H1 (cell line): ENCODE results near the gene HDC. TPM values are rescaled to one million over a fixed set of nuclear protein-coding genes. Genes with fewer than 3 reads are reported as not detected.

Experiments used
- CTCF ChIA-PET: fragments of 300-600 bp; sonication (Branson Sonifier 250); formaldehyde crosslinking; loops from one replicate; lab custom pipeline; 2021; ENCODE audit not compliant: partially characterized antibody; lab: Charles Lee
- POLR2A ChIA-PET: fragments of 300-600 bp; sonication (Branson Sonifier 250); formaldehyde crosslinking; loops from one replicate; lab custom pipeline; 2021; ENCODE audit warnings: inconsistent platforms; ENCODE audit not compliant: partially characterized antibody; lab: Charles Lee
- DNase-seq, 2 experiments: peaks; one replicate each; pipeline versions ENCODE4 v3.0.0 to v3.0.0-alpha.2; 2010 to 2022; ENCODE audit warnings: low spot score in 2 of 2, low read depth in 1 of 2, mixed read lengths in 1 of 2
- FAIRE-seq: peaks from 2 replicates; lab custom pipeline; 2011; peaks lifted over from hg19 to GRCh38; lab: Jason Lieb, UNC
- H2AFZ ChIP-seq: 2 replicates; pipeline ENCODE4 v1.8.1; 2012; ENCODE audit warnings: low read length, inconsistent platforms
- H2AK5ac ChIP-seq: 2 replicates; pipeline ENCODE4 v1.6.1; 2013; ENCODE audit warnings: low read depth, low read length
- H2BK120ac ChIP-seq: replicated peaks from 2 replicates; pipeline ENCODE3; 2013; ENCODE audit warnings: low read depth, low read length, inconsistent platforms
- H2BK12ac ChIP-seq: 2 replicates; pipeline ENCODE4 v1.6.1; 2013; ENCODE audit warnings: low read depth, low read length
- H2BK15ac ChIP-seq: 2 replicates; pipeline ENCODE4 v1.6.1; 2013; ENCODE audit warnings: low read length
- H2BK20ac ChIP-seq: 2 replicates; pipeline ENCODE4 v1.6.1; 2013; ENCODE audit warnings: low read length
- H2BK5ac ChIP-seq: 2 replicates; pipeline ENCODE4 v1.6.1; 2013; ENCODE audit warnings: low read depth, low read length
- H3K14ac ChIP-seq: 2 replicates; pipeline ENCODE4 v1.6.1; 2013; ENCODE audit warnings: inconsistent platforms; ENCODE audit not compliant: insufficient read length
- H3K18ac ChIP-seq: 2 replicates; pipeline ENCODE4 v1.6.1; 2013; ENCODE audit warnings: low read length; ENCODE audit errors: extremely low read depth
- H3K23ac ChIP-seq: 2 replicates; pipeline ENCODE4 v1.6.1; 2013; ENCODE audit warnings: inconsistent platforms; ENCODE audit not compliant: insufficient read length
- H3K23me2 ChIP-seq: 2 replicates; pipeline ENCODE4 v1.6.1; 2013; ENCODE audit warnings: low read depth, low read length
- H3K27ac ChIP-seq: 2 replicates; pipeline ENCODE4 v1.6.1; 2011; ENCODE audit warnings: low read depth, low read length, inconsistent platforms
- H3K27me3 ChIP-seq, 4 experiments: replicated peaks in 1 of 4; 1 replicate in 1 of 4; 2 replicates in 3 of 4; pipeline versions ENCODE4 v1.6.1 to v1.8.1; 2011 to 2013; ENCODE audit warnings: low read length in 3 of 4, mild to moderate bottlenecking in 3 of 4, inconsistent platforms in 2 of 4, mixed read lengths in 2 of 4, moderate library complexity in 1 of 4; ENCODE audit not compliant: control insufficient read depth in 3 of 4, insufficient read depth in 3 of 4; ENCODE audit errors: extremely low read depth in 1 of 4
- H3K36me3 ChIP-seq, 4 experiments: 2 replicates each; pipeline versions ENCODE4 v1.6.1 to v1.8.1; 2011 to 2013; ENCODE audit warnings: mild to moderate bottlenecking in 4 of 4, low read length in 3 of 4, moderate library complexity in 2 of 4, control low read depth in 1 of 4, inconsistent platforms in 1 of 4; ENCODE audit not compliant: insufficient read depth in 4 of 4, control insufficient read depth in 2 of 4
- H3K4ac ChIP-seq: replicated peaks from 2 replicates; pipeline ENCODE3; 2013; ENCODE audit warnings: low read length, low read depth, mixed read lengths, inconsistent platforms; ENCODE audit not compliant: insufficient read length
- H3K4me1 ChIP-seq, 4 experiments: replicated peaks in 1 of 4; 1 replicate in 1 of 4; 2 replicates in 3 of 4; pipeline versions ENCODE4 v1.6.1 to v1.8.1; 2011 to 2013; ENCODE audit warnings: low read length in 3 of 4, inconsistent platforms in 2 of 4, mixed read lengths in 1 of 4; ENCODE audit not compliant: insufficient read depth in 4 of 4, control insufficient read depth in 3 of 4
- H3K4me2 ChIP-seq, 2 experiments: 2 replicates each; pipeline versions ENCODE4 v1.6.1 to v1.8.1; 2011 to 2013; ENCODE audit warnings: low read depth in 2 of 2, low read length in 2 of 2, control low read depth in 1 of 2, inconsistent platforms in 1 of 2, mild to moderate bottlenecking in 1 of 2; ENCODE audit not compliant: insufficient read depth in 1 of 2
- H3K4me3 ChIP-seq, 4 experiments: fragments of 200-600, 300-600 bp in 1 of 4; sonication (generic), shearing (Covaris generic), sonication (Bioruptor Twin) in 1 of 4; 2 replicates each; pipeline versions ENCODE4 v1.5.1 to v1.8.1; 2011 to 2016; ENCODE audit warnings: low read length in 4 of 4, low read depth in 3 of 4, control low read depth in 2 of 4, inconsistent platforms in 2 of 4, mild to moderate bottlenecking in 2 of 4, mixed read lengths in 1 of 4, moderate library complexity in 1 of 4; ENCODE audit not compliant: insufficient read depth in 2 of 4; ENCODE audit errors: extremely low read depth in 1 of 4
- H3K56ac ChIP-seq: replicated peaks from 2 replicates; pipeline ENCODE3; 2013; ENCODE audit warnings: low read depth, mild to moderate bottlenecking, mixed read lengths, low read length, inconsistent platforms; ENCODE audit not compliant: insufficient read length
- H3K79me1 ChIP-seq: 2 replicates; pipeline ENCODE4 v1.6.1; 2013; ENCODE audit warnings: low read depth, low read length, control low read depth
- H3K79me2 ChIP-seq, 2 experiments: 2 replicates each; pipeline versions ENCODE4 v1.6.1 to v1.8.1; 2012 to 2013; ENCODE audit warnings: low read length in 2 of 2, mild to moderate bottlenecking in 2 of 2, inconsistent platforms in 1 of 2; ENCODE audit not compliant: insufficient read depth in 2 of 2, control insufficient read depth in 1 of 2
- H3K9ac ChIP-seq, 4 experiments: replicated peaks in 1 of 4; 1 replicate in 1 of 4; 2 replicates in 3 of 4; pipeline versions ENCODE4 v1.6.1 to v1.8.1; 2011 to 2013; ENCODE audit warnings: low read depth in 3 of 4, low read length in 3 of 4, control low read depth in 2 of 4, mild to moderate bottlenecking in 2 of 4, moderate library complexity in 2 of 4, inconsistent platforms in 1 of 4; ENCODE audit errors: extremely low read depth in 1 of 4
- H3K9me3 ChIP-seq, 2 experiments: 2 replicates each; pipeline versions ENCODE4 v1.6.1 to v1.8.1; 2012 to 2013; ENCODE audit warnings: mild to moderate bottlenecking in 2 of 2, moderate library complexity in 2 of 2, control low read depth in 1 of 2, inconsistent platforms in 1 of 2, low read depth in 1 of 2, low read length in 1 of 2, mixed read lengths in 1 of 2; ENCODE audit not compliant: insufficient read depth in 2 of 2
- H4K20me1 ChIP-seq, 2 experiments: replicated peaks in 1 of 2; 2 replicates each; pipeline versions ENCODE3 to v1.8.1; 2011 to 2013; ENCODE audit warnings: inconsistent platforms in 2 of 2, low read length in 2 of 2, mild to moderate bottlenecking in 1 of 2; ENCODE audit not compliant: insufficient read depth in 2 of 2, control insufficient read depth in 1 of 2
- H4K5ac ChIP-seq: 2 replicates; pipeline ENCODE4 v1.6.1; 2013; ENCODE audit warnings: low read length, low read depth, mixed read lengths, inconsistent platforms; ENCODE audit not compliant: insufficient read length
- H4K8ac ChIP-seq: 2 replicates; pipeline ENCODE4 v1.8.0; 2013; ENCODE audit warnings: mild to moderate bottlenecking, moderate library complexity, low read length, inconsistent platforms; ENCODE audit not compliant: insufficient read depth; ENCODE audit errors: extremely low read depth
- H4K91ac ChIP-seq: replicated peaks from 2 replicates; pipeline ENCODE3; 2013; ENCODE audit warnings: low read length, mixed read lengths, inconsistent platforms; ENCODE audit not compliant: insufficient read length
- ASH2L ChIP-seq: fragments of 200-600, 300-600 bp; sonication (generic); IDR thresholded peaks from one replicate; pipeline ENCODE4 v1.7.1; 2017; ENCODE audit warnings: low read length
- EP300 ChIP-seq, 2 experiments: IDR thresholded peaks; 1 replicate in 1 of 2; 2 replicates in 1 of 2; pipeline ENCODE4 v1.6.1; 2011 to 2012; ENCODE audit warnings: low read depth in 2 of 2, low read length in 2 of 2, mild to moderate bottlenecking in 2 of 2, borderline replicate concordance in 1 of 2, inconsistent platforms in 1 of 2, moderate library complexity in 1 of 2
- HDAC2 ChIP-seq, 2 experiments: fragments of 300-600 bp in 1 of 2; sonication (generic) in 1 of 2; IDR thresholded peaks; 2 replicates each; pipeline ENCODE4 v1.6.1; 2011 to 2012; ENCODE audit warnings: low read depth in 2 of 2, low read length in 2 of 2, mild to moderate bottlenecking in 2 of 2, moderate library complexity in 2 of 2, borderline replicate concordance in 1 of 2, inconsistent platforms in 1 of 2
- JUN ChIP-seq: IDR thresholded peaks from 2 replicates; pipeline ENCODE4 v1.6.1; 2011; ENCODE audit warnings: low read depth, mild to moderate bottlenecking, improper control_type of control experiment, low read length
- KDM5A ChIP-seq: fragments of 200-600 bp; IDR thresholded peaks from 2 replicates; pipeline ENCODE4 v1.7.1; 2012; ENCODE audit warnings: mild to moderate bottlenecking, low read length, inconsistent platforms, mixed read lengths
- POLR2AphosphoS5 ChIP-seq: IDR thresholded peaks from 2 replicates; pipeline ENCODE4 v1.6.1; 2011; ENCODE audit warnings: low read depth, low read length
- RNF2 ChIP-seq: fragments of 200-900, 300-1000 bp; sonication (generic); IDR thresholded peaks from 2 replicates; pipeline ENCODE4 v1.7.1; 2016; ENCODE audit warnings: borderline replicate concordance, low read depth, mild to moderate bottlenecking, antibody characterized with exemption, low read length; ENCODE audit not compliant: poor library complexity, severe bottlenecking; ENCODE audit errors: missing control alignments
- RXRA ChIP-seq: IDR thresholded peaks from 2 replicates; pipeline ENCODE4 v1.6.1; 2011; ENCODE audit warnings: low read depth, mild to moderate bottlenecking, low read length, moderate library complexity; ENCODE audit not compliant: insufficient read depth
- SAP30 ChIP-seq: fragments of 300-600 bp; sonication (generic); IDR thresholded peaks from 2 replicates; pipeline ENCODE4 v1.7.1; 2012; ENCODE audit warnings: low read length, moderate library complexity, mild to moderate bottlenecking, inconsistent platforms; ENCODE audit not compliant: insufficient read depth, insufficient replicate concordance
- SIN3A ChIP-seq, 2 experiments: IDR thresholded peaks in 1 of 2; conservative IDR thresholded peaks in 1 of 2; 2 replicates each; pipeline ENCODE4 v1.6.1; 2011 to 2012; ENCODE audit warnings: low read length in 2 of 2, improper control_type of control experiment in 1 of 2, low read depth in 1 of 2, mild to moderate bottlenecking in 1 of 2
- SIRT6 ChIP-seq: IDR thresholded peaks from one replicate; pipeline ENCODE4 v1.7.1; 2012; ENCODE audit warnings: low read length, inconsistent platforms
- TCF12 ChIP-seq: IDR thresholded peaks from 2 replicates; pipeline ENCODE4 v1.6.1; 2011; ENCODE audit warnings: low read depth, mild to moderate bottlenecking, low read length
- polyA plus RNA-seq, 7 experiments: library from polyadenylated mRNA; depleted of rRNA in 3 of 7; stranded (reverse) in 5 of 7; unstranded in 2 of 7; fragments of >200 nt in 5 of 7; fragments of 200-250 nt in 2 of 7; gene quantifications; 1 replicate in 5 of 7; 2 replicates in 1 of 7; 4 replicates in 1 of 7; pipeline versions ENCODE4 v1.2.1 to v1.2.3, GENCODE V29; 2011 to 2013; ENCODE audit warnings: missing spikeins in 2 of 7, mixed read lengths in 2 of 7
- total RNA-seq: library from RNA; stranded (reverse); fragmentation: NEBNext Ultra II Directional; extraction: Animal tissue kit (Norgen Biotek cat#: 25700); gene quantifications from 2 replicates; pipeline ENCODE4 v1.2.1, GENCODE V29; 2021
- TF ChIP-seq, protein P1 (sequence below): IDR thresholded peaks from 2 replicates; pipeline ENCODE4 v1.6.1; 2011; ENCODE audit warnings: low read length, improper control_type of control experiment

HDC gene
- total and polyA plus RNA-seq, 2 of the 8 experiments (the other 6 are each of a cell fraction or from before 2014, with no cell fraction given): 0.20 to 0.22 TPM

DNA sequence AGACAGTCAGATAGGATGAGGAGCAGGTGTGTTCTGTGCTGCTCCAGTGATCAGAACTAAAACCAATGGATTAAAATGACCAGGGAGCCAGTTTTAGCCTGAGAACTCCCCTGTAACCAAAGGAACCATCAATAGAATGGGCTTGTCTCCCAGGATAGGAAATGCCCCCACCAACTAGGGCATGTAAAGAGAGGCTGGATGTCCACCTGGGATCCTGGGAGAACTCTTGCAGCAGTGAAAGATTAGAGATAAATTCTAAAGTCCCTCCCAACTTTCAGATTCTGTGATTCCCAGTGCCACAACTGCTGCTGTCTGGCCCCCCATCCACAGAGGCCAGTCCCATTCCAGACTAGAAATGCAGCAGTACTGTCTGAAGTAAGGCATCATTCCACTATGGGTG lies 33.8 kb downstream of the HDC start:
- no peak for DNase-seq
- no peaks in the 10 kb centered on the region for H3K23me2 ChIP-seq
- H3K4me3 ChIP-seq: no peak overlapping the region
- H3K18ac ChIP-seq: no peak overlapping the region
- no peak overlapping the region for H3K23ac ChIP-seq
- H2BK12ac ChIP-seq: no peak overlapping the region
- no peak overlapping the region for H3K27ac ChIP-seq
- ChIA-PET CTCF (no interaction called here), POLR2A (no interaction called here)
- H3K4ac ChIP-seq: no peak overlapping the region
- H4K91ac ChIP-seq: no peak overlapping the region
- H2AK5ac ChIP-seq: no peak overlapping the region
- no peaks in the 10 kb centered on the region for H4K20me1 ChIP-seq
- no peak overlapping the region for H2BK15ac ChIP-seq
- H2BK5ac ChIP-seq: no peak overlapping the region
- no peak overlapping the region for H2BK20ac ChIP-seq
- H4K5ac ChIP-seq: no peak overlapping the region
- no peaks in the 10 kb centered on the region for H3K4me1 ChIP-seq
- H2BK120ac ChIP-seq: no peak overlapping the region
- no peaks in the 10 kb centered on the region for H3K79me1 ChIP-seq
- H3K9me3 ChIP-seq: no peaks in the 10 kb centered on the region
- no peak overlapping the region for H4K8ac ChIP-seq
- H3K56ac ChIP-seq: no peak overlapping the region
- H3K79me2 ChIP-seq: no peaks in the 10 kb centered on the region; a peak in 1 of 4 replicates
- H3K27me3 ChIP-seq: no peaks in the 10 kb centered on the region
- no peak overlapping the region for H2AFZ ChIP-seq
- H3K4me2 ChIP-seq: no peak overlapping the region
- no peak for FAIRE-seq
- no peak overlapping the region for H3K14ac ChIP-seq
- H3K36me3 ChIP-seq: peaks cover 0 to 3% (median 0%) of the 10 kb centered on the region in 4 experiments; a peak in 2 of 8 replicates
- H3K9ac ChIP-seq: no peak overlapping the region
- no peak for TF ChIP-seq ASH2L
- TF ChIP-seq SIN3A (conservative IDR thresholded peaks at IDR 0.05 in 1 of 2, IDR thresholded peaks at IDR 0.05 in 1 of 2; ENCODE audit: low read depth in 1 of 2, low read length in 2 of 2): no peak
- no peak for TF ChIP-seq SIRT6
- TF ChIP-seq POLR2AphosphoS5: no peak
- no peak for TF ChIP-seq HDAC2 (IDR thresholded peaks at IDR 0.05; ENCODE audit: borderline replicate concordance in 1 of 2, low read depth in 2 of 2, low read length in 2 of 2)
- no peak for TF ChIP-seq KDM5A
- TF ChIP-seq TCF12: no peak
- no peak for TF ChIP-seq EP300 (IDR thresholded peaks at IDR 0.05; ENCODE audit: borderline replicate concordance in 1 of 2, low read depth in 2 of 2, low read length in 2 of 2)
- TF ChIP-seq, protein P1, sequence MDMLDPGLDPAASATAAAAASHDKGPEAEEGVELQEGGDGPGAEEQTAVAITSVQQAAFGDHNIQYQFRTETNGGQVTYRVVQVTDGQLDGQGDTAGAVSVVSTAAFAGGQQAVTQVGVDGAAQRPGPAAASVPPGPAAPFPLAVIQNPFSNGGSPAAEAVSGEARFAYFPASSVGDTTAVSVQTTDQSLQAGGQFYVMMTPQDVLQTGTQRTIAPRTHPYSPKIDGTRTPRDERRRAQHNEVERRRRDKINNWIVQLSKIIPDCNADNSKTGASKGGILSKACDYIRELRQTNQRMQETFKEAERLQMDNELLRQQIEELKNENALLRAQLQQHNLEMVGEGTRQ: no peak
- no peak for TF ChIP-seq JUN
- TF ChIP-seq SAP30: no peak
- TF ChIP-seq RNF2: no peak
- no peak for TF ChIP-seq RXRA
